ENCODE measurements around the gene NHLRC4. TPM values are rescaled to one million over a fixed set of nuclear protein-coding genes. Genes with fewer than 3 reads are reported as not detected.

NHLRC4 gene
- total RNA-seq, 2 donors from 2014 or later = 2.9 to 6.2 TPM

- TF ChIP-seq POLR2AphosphoS5 (IDR thresholded peaks at IDR 0.05) (no peak), POLR2A (IDR thresholded peaks at IDR 0.05) (no peak), CTCF (IDR thresholded peaks at IDR 0.05) (no peak)
- Histone ChIP-seq H3K9me3 (no peaks in the 10 kb centered on the region), H3K36me3 (no peaks in the 10 kb centered on the region), H3K27ac (no peak overlapping the region), H3K4me3 (no peak overlapping the region), H3K27me3 (replicated peaks; ENCODE audit: insufficient read depth) (no peaks in the 10 kb centered on the region), H3K4me1 (replicated peaks) (no peaks in the 10 kb centered on the region)
- no peak for DNase-seq (ENCODE audit: low spot score)
- WGBS = 43% methylated on average over 16 of the region's 16 CpGs
- intact Hi-C loops (cut with DNase I) = no loop called here
Measured at GRCh38 chr16:586047-586644, 19.3 kb downstream of the NHLRC4 start.

GRCh38 chr16:586645-587590 is 20.1 kb downstream of the NHLRC4 start:
- no peak for TF ChIP-seq POLR2AphosphoS5 (IDR thresholded peaks at IDR 0.05)
- TF ChIP-seq POLR2A (IDR thresholded peaks at IDR 0.05) = no peak
- TF ChIP-seq CTCF (IDR thresholded peaks at IDR 0.05) = no peak
- Histone ChIP-seq H3K4me3 (no peak overlapping the region), H3K9me3 (no peaks in the 10 kb centered on the region), H3K4me1 (replicated peaks) (no peaks in the 10 kb centered on the region), H3K27me3 (replicated peaks; ENCODE audit: insufficient read depth) (no peaks in the 10 kb centered on the region), H3K36me3 (no peaks in the 10 kb centered on the region), H3K27ac (no peak overlapping the region)
- DNase-seq (ENCODE audit: low spot score) = no peak
- WGBS = 67% methylated on average over 14 of the region's 14 CpGs
- intact Hi-C loops (cut with DNase I) = no loop called here

- Histone ChIP-seq H3K9me3 (no peaks in the 10 kb centered on the region), H3K4me1 (replicated peaks) (peaks cover 8% of the 10 kb centered on the region), H3K27ac (peak overlapping the region; percentile 95 to 98), H3K4me3 (peak overlapping the region; percentile 70), H3K27me3 (replicated peaks; ENCODE audit: insufficient read depth) (no peaks in the 10 kb centered on the region), H3K36me3 (no peaks in the 10 kb centered on the region)
- under 1% methylated on average over 21 of the region's 21 CpGs for WGBS
- TF ChIP-seq POLR2A (IDR thresholded peaks at IDR 0.05) = no peak
- no peak for TF ChIP-seq CTCF (IDR thresholded peaks at IDR 0.05)
- no peak for TF ChIP-seq POLR2AphosphoS5 (IDR thresholded peaks at IDR 0.05)
- intact Hi-C loops (cut with DNase I) = loop anchor here (2.0 kb wide), 1 partner anchor 48 kb away; the partner anchor contains the start of gene METTL26
- DNase-seq (ENCODE audit: low spot score) = no peak
Measured at GRCh38 chr16:588639-588888, 21.8 kb downstream of the NHLRC4 start.

GRCh38 chr16:588889-589657 is 22.3 kb downstream of the NHLRC4 start:
- under 1% methylated on average over 104 of the region's 107 CpGs for WGBS
- no peaks in the 10 kb centered on the region for H3K36me3 ChIP-seq
- peak overlapping the region; percentile 70 for H3K4me3 ChIP-seq
- peaks cover 12% of the 10 kb centered on the region for H3K4me1 ChIP-seq (replicated peaks)
- H3K27me3 ChIP-seq (replicated peaks; ENCODE audit: insufficient read depth) = no peaks in the 10 kb centered on the region
- intact Hi-C loops (cut with DNase I) = loop anchor here (2.0 kb wide), 1 partner anchor 48 kb away; the partner anchor contains the start of gene METTL26
- H3K9me3 ChIP-seq = no peaks in the 10 kb centered on the region
- peak overlapping the region; percentile 95 to 98 for H3K27ac ChIP-seq
- TF ChIP-seq POLR2AphosphoS5 (IDR thresholded peaks at IDR 0.05) = peak; percentile 83
- peak in 1 of 4 experiments; percentile 20 for TF ChIP-seq CTCF (IDR thresholded peaks at IDR 0.05)
- peak; percentile 88 for TF ChIP-seq POLR2A (IDR thresholded peaks at IDR 0.05)
- peak; percentile 97 for DNase-seq (ENCODE audit: low spot score)
